D721Med (cell line): ENCODE results near the gene AP3B1.

Experiments
- DNase-seq: peaks from one replicate; pipeline ENCODE4 v3.0.0; 2011; ENCODE audit warnings: low spot score; ENCODE audit not compliant: insufficient read length
- FAIRE-seq: peaks from 2 replicates; lab custom pipeline; 2011; peaks lifted over from hg19 to GRCh38; lab: Jason Lieb, UNC
- CTCF ChIP-seq: IDR thresholded peaks from 2 replicates; pipeline ENCODE4 v1.5.1; 2012; ENCODE audit warnings: mild to moderate bottlenecking, control low read depth; ENCODE audit not compliant: insufficient read depth; ENCODE audit errors: missing control alignments

The AP3B1 gene

GRCh38 chr5:77984587-77984986 is 309.9 kb downstream of the AP3B1 start:
- DNase-seq: no peak
- FAIRE-seq: no peak
- no peak for TF ChIP-seq CTCF

GRCh38 chr5:77983482-77984199 is 310.9 kb downstream of the AP3B1 start:
- no peak for TF ChIP-seq CTCF
- no peak for DNase-seq
- no peak for FAIRE-seq

- DNase-seq (no peak), FAIRE-seq (no peak)
- no peak for TF ChIP-seq CTCF
These were observed 312.7 kb downstream of the AP3B1 start for GRCh38 chr5:77981820-77982219.

GRCh38 chr5:77974576-77974975 is 319.9 kb downstream of the AP3B1 start:
- no peak for FAIRE-seq
- TF ChIP-seq CTCF: no peak

GRCh38 chr5:77973253-77973609 is 321.3 kb downstream of the AP3B1 start:
- no peak for DNase-seq
- no peak for TF ChIP-seq CTCF
- no peak for FAIRE-seq

More at GRCh38 chr5:77974576-77974975, 319.9 kb downstream of the AP3B1 start:
- no peak for DNase-seq

GRCh38 chr5:77972469-77973252 is 321.8 kb downstream of the AP3B1 start:
- TF ChIP-seq CTCF: no peak
- DNase-seq: no peak
- FAIRE-seq: no peak
